Ascending aorta (tissue), 2 donors: Measurements from ENCODE around the gene MYL7. TPM values are rescaled to one million over a fixed set of nuclear protein-coding genes. Genes with fewer than 3 reads are reported as not detected.
A peak's percentile ranks its signal among the peaks of the same experiment; 100 is the strongest.

ENCODE experiments used
- DNase-seq, 2 donors: peaks; one replicate each; pipeline ENCODE4 v3.0.0-alpha.2; 2019; ENCODE audit warnings: low spot score in 2 of 2
- H3K27ac ChIP-seq, 2 donors: fragments of 200-600 bp; sonication (generic); one replicate each; pipeline ENCODE4 v1.5.1; 2016 to 2017; ENCODE audit warnings: mild to moderate bottlenecking in 1 of 2
- H3K27me3 ChIP-seq: fragments of 200-600 bp; sonication (generic); one replicate; pipeline ENCODE4 v1.5.1; 2017
- H3K36me3 ChIP-seq, 2 donors: fragments of 200-600 bp; sonication (generic); one replicate each; pipeline ENCODE4 v1.5.1; 2016
- H3K4me1 ChIP-seq, 2 donors: fragments of 200-600 bp; sonication (generic); one replicate each; pipeline ENCODE4 v1.5.1; 2016 to 2017; ENCODE audit warnings: mild to moderate bottlenecking in 1 of 2
- H3K4me3 ChIP-seq, 2 donors: fragments of 200-600 bp; sonication (generic); one replicate each; pipeline ENCODE4 v1.5.1; 2016 to 2017; ENCODE audit warnings: mild to moderate bottlenecking in 1 of 2
- H3K9me3 ChIP-seq, 2 donors: fragments of 200-600 bp; sonication (generic); one replicate each; pipeline ENCODE4 v1.5.1; 2016
- intact Hi-C: fragments of 100-400 bp; cut with DNase I; formaldehyde crosslinking; loops from one replicate; pipeline ENCODE4 v1.15.1; 2023
- total RNA-seq: library from RNA; depleted of rRNA; stranded (reverse); fragments of >200 nt; gene quantifications from one replicate; pipeline ENCODE4 v1.1.0, GENCODE V29; 2016
- TF ChIP-seq, protein P1 (sequence below), 3 experiments: fragments of 200-600 bp in 2 of 3; fragments of 450-650 bp in 1 of 3; sonication (generic) in 2 of 3; IDR thresholded peaks; one replicate each; pipeline ENCODE4 v1.5.1; 2016 to 2019; ENCODE audit warnings: antibody characterized with exemption in 3 of 3, mild to moderate bottlenecking in 1 of 3, moderate library complexity in 1 of 3

MYL7 gene
- total RNA-seq, 1 donor from 2014 or later = not detected

DNA sequence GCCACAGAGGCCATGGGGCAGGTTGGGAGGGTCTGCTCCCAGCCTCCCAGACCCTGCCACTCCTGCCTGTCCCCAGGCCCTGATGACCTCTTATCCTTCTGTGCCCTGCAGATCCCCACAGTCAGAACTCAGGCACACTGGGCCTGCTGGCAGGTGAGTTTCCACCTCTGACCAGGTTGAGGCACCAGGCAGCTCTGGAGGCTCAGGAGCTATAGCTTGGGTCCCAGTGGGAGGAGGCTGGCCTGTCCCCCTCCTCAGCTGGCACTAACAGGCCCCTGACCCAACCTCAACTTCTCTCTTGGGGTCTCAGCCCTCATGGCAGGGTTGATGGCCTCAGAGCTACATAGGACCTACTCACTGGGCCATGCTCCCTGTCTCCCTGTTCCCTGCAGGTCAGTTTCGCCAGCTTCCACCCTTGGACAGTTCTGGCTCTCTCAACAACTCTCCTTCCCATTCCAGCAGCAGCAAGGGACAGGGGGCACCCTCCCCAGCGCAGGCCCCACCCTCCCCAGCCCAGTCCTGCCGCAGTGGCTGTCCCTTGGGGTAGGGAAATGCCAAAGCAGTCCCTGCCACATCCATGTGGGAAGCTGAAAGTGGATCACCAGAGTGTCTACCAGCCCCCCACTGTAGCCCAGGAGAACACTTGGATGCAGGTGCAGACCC, 39.7 kb downstream of the MYL7 start:
- Histone ChIP-seq H3K36me3 (peaks cover 1 to 5% of the 10 kb centered on the region in 2 donors), H3K4me1 (peaks cover 36 to 52% of the 10 kb centered on the region in 2 donors), H3K27ac (peak overlapping the region; percentile 99 to 100), H3K9me3 (no peaks in the 10 kb centered on the region), H3K4me3 (no peak overlapping the region), H3K27me3 (no peaks in the 10 kb centered on the region)
- TF ChIP-seq, protein P1, sequence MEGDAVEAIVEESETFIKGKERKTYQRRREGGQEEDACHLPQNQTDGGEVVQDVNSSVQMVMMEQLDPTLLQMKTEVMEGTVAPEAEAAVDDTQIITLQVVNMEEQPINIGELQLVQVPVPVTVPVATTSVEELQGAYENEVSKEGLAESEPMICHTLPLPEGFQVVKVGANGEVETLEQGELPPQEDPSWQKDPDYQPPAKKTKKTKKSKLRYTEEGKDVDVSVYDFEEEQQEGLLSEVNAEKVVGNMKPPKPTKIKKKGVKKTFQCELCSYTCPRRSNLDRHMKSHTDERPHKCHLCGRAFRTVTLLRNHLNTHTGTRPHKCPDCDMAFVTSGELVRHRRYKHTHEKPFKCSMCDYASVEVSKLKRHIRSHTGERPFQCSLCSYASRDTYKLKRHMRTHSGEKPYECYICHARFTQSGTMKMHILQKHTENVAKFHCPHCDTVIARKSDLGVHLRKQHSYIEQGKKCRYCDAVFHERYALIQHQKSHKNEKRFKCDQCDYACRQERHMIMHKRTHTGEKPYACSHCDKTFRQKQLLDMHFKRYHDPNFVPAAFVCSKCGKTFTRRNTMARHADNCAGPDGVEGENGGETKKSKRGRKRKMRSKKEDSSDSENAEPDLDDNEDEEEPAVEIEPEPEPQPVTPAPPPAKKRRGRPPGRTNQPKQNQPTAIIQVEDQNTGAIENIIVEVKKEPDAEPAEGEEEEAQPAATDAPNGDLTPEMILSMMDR (IDR thresholded peaks at IDR 0.05) = no peak
- intact Hi-C loops = no loop called here
- no peak for DNase-seq

- intact Hi-C loops = no loop called here
- H3K4me1 ChIP-seq = peaks cover 30 to 48% of the 10 kb centered on the region in 2 donors
- peak overlapping the region; percentile 99 to 100 for H3K27ac ChIP-seq
- peak; percentile 54 to 85 for DNase-seq
- no peak overlapping the region for H3K4me3 ChIP-seq
- no peaks in the 10 kb centered on the region for H3K27me3 ChIP-seq
- TF ChIP-seq, protein P1 (IDR thresholded peaks at IDR 0.05) = no peak
- no peaks in the 10 kb centered on the region for H3K36me3 ChIP-seq
- no peaks in the 10 kb centered on the region for H3K9me3 ChIP-seq
These were observed 40.5 kb downstream of the MYL7 start for GRCh38 chr7:44100458-44101302.

- peaks cover 30 to 57% of the 10 kb centered on the region in 2 donors for H3K4me1 ChIP-seq
- TF ChIP-seq, protein P1 (IDR thresholded peaks at IDR 0.05) = no peak
- peak overlapping the region; percentile 99 to 100 for H3K27ac ChIP-seq
- no peaks in the 10 kb centered on the region for H3K9me3 ChIP-seq
- H3K36me3 ChIP-seq = no peaks in the 10 kb centered on the region
- H3K4me3 ChIP-seq = no peak overlapping the region
- no peaks in the 10 kb centered on the region for H3K27me3 ChIP-seq
- intact Hi-C loops = no loop called here
- DNase-seq = no peak
These were observed 41.5 kb downstream of the MYL7 start for GRCh38 chr7:44099669-44100068.

GRCh38 chr7:44098092-44099068, 42.8 kb downstream of the MYL7 start:
- Histone ChIP-seq H3K4me1 (peaks cover 26 to 51% of the 10 kb centered on the region in 2 donors), H3K27me3 (no peaks in the 10 kb centered on the region), H3K27ac (peak overlapping the region; percentile 62 to 100), H3K9me3 (no peaks in the 10 kb centered on the region), H3K36me3 (no peaks in the 10 kb centered on the region), H3K4me3 (no peak overlapping the region)
- intact Hi-C loops = no loop called here
- TF ChIP-seq, protein P1 (IDR thresholded peaks at IDR 0.05) = no peak
- no peak for DNase-seq
